Measurements from ENCODE around the gene ACER2.
"Not testable (repeated sequence)": the region's sequence is repeated elsewhere in the genome, so short reads cannot be mapped to it uniquely, and the experiment has no call there.

The ACER2 gene

DNA sequence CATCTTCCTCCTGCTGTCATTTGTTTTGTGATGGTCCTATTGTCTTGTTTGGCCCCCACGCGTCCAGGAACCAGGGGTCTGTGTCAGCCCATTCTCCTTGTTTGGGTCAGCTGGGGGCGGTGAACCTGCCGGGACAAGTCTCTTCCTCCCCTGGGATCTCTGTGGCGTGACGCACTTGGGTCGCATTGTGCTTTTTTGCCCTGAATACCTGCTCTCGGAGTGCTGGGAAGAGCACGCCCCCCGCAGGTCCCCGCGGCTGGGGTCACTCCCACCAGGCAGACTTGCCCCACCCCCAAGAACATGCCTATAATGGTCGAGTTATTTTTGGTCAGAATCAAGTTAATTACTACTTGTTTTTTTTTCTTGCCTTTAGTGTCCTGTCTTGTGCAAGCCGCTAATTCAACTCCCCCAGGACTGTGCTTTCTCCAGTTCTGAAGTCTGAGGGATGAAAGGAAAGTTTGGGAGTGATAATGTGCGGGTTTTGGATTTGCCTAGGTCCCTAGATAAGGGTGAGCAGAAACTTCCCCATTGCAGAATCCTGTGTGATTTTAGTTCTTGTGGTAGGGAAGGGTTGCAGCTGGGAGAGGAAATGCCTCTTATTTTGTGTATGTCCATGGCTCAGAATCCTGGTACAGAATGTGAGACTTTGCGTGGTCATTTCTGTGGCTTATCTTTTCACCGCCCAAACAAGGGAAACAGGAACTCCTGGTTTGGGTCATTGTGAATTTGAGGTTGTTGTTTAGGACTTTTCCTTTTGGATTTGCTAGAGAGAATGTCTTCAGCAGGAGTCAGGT is 789 bp downstream of the ACER2 start:
- peak; percentile 16 for DNase-seq (ENCODE audit: low spot score)

GRCh38 chr9:19410195-19410503 is 1.3 kb downstream of the ACER2 start:
- DNase-seq (ENCODE audit: low spot score): no peak

GRCh38 chr9:19410594-19410993 is 1.8 kb downstream of the ACER2 start:
- no peak for DNase-seq (ENCODE audit: low spot score)

- DNase-seq (ENCODE audit: low spot score): no peak
Measured at GRCh38 chr9:19411316-19411715, 2.5 kb downstream of the ACER2 start.

- DNase-seq (ENCODE audit: low spot score): not testable (repeated sequence)
Measured at GRCh38 chr9:19413456-19413855, 4.6 kb downstream of the ACER2 start.

- DNase-seq (ENCODE audit: low spot score): no peak
Measured at GRCh38 chr9:19416143-19416542, 7.3 kb downstream of the ACER2 start.

DNA sequence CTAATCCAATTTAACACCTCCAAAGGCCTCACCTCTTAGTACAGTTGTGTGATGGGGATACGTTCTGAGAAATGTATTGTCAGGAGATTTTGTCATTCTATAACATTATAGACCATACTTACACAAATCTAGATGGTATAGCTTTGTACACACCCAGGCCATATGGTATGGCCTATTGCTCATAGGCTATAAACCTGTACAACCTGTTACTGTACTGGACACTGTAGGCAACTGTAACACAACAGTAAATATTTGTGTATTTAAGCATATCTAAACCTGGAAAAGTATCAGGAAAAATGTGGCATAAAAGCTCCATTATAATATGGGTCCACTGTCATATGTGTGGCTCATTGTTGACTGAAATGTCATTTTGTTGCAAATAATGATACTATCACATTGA is 12.1 kb downstream of the ACER2 start:
- DNase-seq (ENCODE audit: low spot score): no peak

- no peak for DNase-seq (ENCODE audit: low spot score)
Measured at GRCh38 chr9:19423163-19423562, 14.4 kb downstream of the ACER2 start.

- peak; percentile 52 for DNase-seq (ENCODE audit: low spot score)
Measured at GRCh38 chr9:19424176-19424779, 15.5 kb downstream of the ACER2 start.

DNA sequence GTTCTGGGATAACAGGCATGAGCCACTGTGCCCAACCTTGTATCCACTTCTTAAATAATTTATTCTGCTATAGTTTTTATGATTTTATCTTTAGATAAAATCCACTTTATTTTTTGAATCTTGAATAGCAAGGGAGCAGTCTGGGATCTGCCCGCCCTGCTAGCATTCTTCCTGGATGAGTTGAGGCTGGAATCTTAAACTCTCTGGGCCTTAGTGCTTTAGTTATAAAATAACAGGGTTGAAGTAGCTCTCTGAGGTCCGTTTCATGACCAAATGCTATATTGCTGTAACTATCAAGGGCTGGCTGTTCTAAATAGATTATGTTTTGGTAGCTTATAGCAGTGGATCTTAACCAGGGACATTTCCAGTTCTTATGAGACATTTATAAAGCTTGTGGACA is 20.8 kb downstream of the ACER2 start:
- no peak for DNase-seq (ENCODE audit: low spot score)

DNA sequence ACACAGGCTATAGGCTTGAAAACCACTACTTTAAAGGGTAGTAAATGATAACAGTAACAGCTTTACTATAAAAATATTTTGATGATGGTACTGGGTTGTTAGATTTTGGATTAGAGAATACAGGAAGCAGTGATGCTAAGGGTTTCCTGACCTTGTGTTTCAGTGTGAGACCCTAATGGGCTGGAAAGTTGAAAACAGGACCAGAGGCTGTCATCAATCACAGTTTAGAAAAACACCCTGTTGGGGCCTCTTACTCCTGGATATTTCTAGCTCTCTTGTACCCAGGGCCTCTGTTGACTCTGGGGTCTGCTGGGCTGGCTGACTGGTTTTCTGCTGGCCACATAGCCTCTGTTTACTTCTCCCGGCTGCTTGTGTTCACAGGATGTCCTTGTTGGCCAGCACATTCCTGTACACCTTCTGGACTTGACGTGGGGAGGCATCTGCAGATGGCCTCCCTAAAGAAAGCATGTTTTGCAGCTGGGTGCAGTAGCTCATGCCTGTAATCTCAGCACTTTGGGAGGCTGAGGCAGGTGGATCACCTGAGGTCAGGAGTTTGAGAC is 21.5 kb downstream of the ACER2 start:
- DNase-seq (ENCODE audit: low spot score): no peak

- no peak for DNase-seq (ENCODE audit: low spot score)
Measured at GRCh38 chr9:19431361-19432171, 22.8 kb downstream of the ACER2 start.

GRCh38 chr9:19432473-19432872 is 23.7 kb downstream of the ACER2 start:
- DNase-seq (ENCODE audit: low spot score): no peak

- not testable (repeated sequence) for DNase-seq (ENCODE audit: low spot score)
Measured at GRCh38 chr9:19433729-19434128, 24.9 kb downstream of the ACER2 start.

DNA sequence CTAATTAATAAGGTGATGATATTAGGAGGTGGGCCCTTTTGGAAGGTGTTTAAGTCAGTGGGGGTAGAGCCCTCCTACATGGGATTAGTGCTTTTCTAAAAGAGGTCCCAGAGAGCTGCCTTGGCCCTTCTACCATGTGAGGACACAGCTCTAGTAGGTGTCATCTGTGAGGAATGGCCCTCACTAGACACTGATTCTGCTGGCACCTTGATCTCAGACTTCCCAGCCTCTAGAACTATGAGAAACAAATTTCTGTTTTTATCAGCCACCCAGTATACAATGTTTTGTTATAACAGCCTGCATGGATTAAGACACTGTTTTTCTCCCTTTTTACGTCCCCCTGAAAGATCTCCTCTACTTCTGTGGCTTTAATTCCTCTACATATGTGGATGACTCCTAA is 31.6 kb downstream of the ACER2 start:
- no peak for DNase-seq (ENCODE audit: low spot score)

DNA sequence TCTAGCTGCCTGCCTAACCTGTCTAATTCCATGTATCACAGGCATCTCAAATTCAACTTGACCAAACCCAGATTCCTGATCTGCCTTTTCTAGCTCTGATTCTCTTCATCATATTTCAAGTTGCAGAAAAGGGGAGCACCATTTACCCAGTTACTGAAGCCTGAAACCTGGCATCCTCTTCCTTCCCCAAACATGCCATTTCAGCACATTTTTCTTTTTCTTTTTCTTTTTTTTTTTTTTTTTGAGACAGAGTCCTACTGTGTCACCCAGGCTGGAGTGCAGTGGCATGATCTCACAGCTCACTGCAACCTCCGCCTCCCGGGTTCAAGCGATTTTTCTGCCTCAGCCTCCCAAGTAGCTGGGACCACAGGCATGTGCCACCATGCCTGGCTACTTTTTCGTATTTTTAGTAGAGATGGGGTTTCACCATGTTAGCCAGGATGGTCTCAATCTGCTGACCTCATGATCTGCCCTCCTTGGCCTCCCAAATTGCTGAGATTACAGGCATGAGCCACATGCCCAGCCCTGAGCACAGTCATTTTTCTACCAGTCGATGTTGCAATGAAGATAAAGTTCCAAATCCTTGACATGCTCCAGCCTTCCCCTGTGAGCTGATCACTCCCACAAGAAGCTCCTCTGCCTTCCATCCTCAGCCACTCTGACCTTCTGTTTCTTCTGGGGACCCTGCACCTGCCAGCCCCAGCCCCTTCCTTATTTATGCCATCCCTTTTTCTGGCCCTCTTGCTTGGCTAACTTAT is 32.2 kb downstream of the ACER2 start:
- DNase-seq (ENCODE audit: low spot score): no peak

DNA sequence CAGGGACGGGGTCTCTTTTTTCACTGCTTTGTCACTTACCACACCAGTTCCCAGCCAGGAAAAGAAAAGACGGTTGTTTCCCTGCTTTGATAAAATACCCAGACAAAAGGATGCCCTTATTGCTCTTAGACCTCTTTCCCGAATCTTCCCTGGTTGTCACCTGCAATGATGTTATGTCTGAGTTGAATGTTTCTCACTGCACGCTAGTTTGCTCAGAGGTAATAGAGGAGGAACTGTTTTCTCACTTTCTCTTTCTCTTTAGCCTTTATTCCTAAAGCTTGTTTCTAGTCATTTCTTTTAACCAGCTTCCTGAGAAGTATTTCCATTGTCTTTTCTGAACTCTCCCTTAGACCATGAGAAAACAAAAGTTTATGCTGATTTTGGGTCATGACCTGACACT is 32.9 kb downstream of the ACER2 start:
- no peak for DNase-seq (ENCODE audit: low spot score)

- DNase-seq (ENCODE audit: low spot score): no peak
Measured at GRCh38 chr9:19442240-19442639, 33.4 kb downstream of the ACER2 start.

DNA sequence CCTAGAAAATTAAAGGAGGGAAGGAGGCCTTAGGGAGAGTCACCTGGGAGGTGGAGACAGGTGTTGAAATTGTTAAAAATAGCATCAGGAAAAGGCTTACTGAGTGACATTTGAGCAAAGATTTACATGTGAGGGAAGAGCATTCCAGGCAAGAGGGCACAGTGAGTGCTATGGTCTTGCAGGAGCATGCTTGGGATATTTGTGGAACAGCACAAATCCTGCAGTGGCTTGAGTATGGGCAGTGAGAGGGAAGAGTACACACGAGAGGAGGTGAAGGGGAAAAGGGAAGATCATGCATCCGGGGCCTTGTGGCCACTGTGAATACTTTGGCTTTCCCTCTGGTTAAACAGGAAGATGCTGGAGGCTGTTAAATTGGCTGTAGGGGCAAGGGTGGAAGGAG is 36.6 kb downstream of the ACER2 start:
- DNase-seq (ENCODE audit: low spot score): no peak

DNA sequence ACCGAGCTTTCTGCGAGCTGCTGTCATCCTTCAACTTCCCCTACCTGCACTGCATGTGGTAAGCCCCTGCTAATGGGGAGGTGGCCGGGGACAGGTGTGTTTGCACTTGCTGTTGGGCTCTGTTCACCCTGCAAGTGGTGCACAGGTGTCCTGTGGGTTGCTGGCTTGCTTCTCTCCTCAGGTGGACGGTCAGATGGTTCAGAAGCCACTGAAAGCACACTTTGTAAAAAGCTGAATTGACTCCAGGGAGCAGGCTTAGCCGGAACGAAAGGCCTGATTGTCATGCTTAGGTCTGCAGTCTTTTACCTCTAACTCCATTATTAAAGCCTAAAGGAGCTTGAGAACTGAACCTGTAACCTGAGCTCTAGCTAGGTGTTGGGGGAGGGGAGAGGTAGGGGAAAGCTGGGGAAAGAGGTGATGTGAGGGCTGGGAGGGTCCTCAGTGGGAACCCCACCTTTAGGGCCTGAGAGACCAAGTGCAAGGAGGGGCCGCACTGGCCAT is 37.6 kb downstream of the ACER2 start:
- no peak for DNase-seq (ENCODE audit: low spot score)

- no peak for DNase-seq (ENCODE audit: low spot score)
Measured at GRCh38 chr9:19451240-19452087, 42.7 kb downstream of the ACER2 start.
